Trophoblast cell (in vitro differentiated cells and primary cell): ENCODE data around the gene RELCH.

Experiments
- DNase-seq, 2 donors: peaks; one replicate each; pipeline ENCODE4 v3.0.0-alpha.2; 2016
- H2AFZ ChIP-seq: 2 replicates; pipeline ENCODE4 v1.6.1; 2013; ENCODE audit warnings: low read length, moderate library complexity, mild to moderate bottlenecking; ENCODE audit not compliant: insufficient read depth, poor library complexity
- H2AK5ac ChIP-seq: 2 replicates; pipeline ENCODE4 v1.6.1; 2013; ENCODE audit warnings: mild to moderate bottlenecking, low read length
- H2BK120ac ChIP-seq: 2 replicates; pipeline ENCODE4 v1.6.1; 2013; ENCODE audit warnings: low read length, mild to moderate bottlenecking, moderate library complexity; ENCODE audit not compliant: insufficient read depth, poor library complexity
- H2BK12ac ChIP-seq: 2 replicates; pipeline ENCODE4 v1.6.1; 2013; ENCODE audit warnings: mild to moderate bottlenecking, low read length, moderate library complexity
- H2BK5ac ChIP-seq: 2 replicates; pipeline ENCODE4 v1.6.1; 2013; ENCODE audit warnings: low read length, low read depth, moderate library complexity, mild to moderate bottlenecking; ENCODE audit not compliant: poor library complexity
- H3K14ac ChIP-seq: 2 replicates; pipeline ENCODE4 v1.6.1; 2013; ENCODE audit warnings: mild to moderate bottlenecking, low read length
- H3K18ac ChIP-seq: 2 replicates; pipeline ENCODE4 v1.6.1; 2013; ENCODE audit warnings: mild to moderate bottlenecking, low read length
- H3K23ac ChIP-seq: 2 replicates; pipeline ENCODE4 v1.6.1; 2013; ENCODE audit warnings: low read length
- H3K27ac ChIP-seq: 2 replicates; pipeline ENCODE4 v1.5.1; 2013; ENCODE audit warnings: low read depth, mild to moderate bottlenecking, inconsistent platforms, low read length, moderate library complexity
- H3K27me3 ChIP-seq: 2 replicates; pipeline ENCODE4 v1.6.1; 2013; ENCODE audit warnings: inconsistent platforms, mild to moderate bottlenecking, low read length, moderate library complexity; ENCODE audit not compliant: insufficient read depth
- H3K36me3 ChIP-seq, 2 experiments: 1 replicate in 1 of 2; 2 replicates in 1 of 2; pipeline ENCODE4 v1.6.1; 2013; ENCODE audit warnings: low read length in 2 of 2, mild to moderate bottlenecking in 2 of 2, moderate library complexity in 1 of 2; ENCODE audit not compliant: insufficient read depth in 2 of 2, control insufficient read depth in 1 of 2
- H3K4ac ChIP-seq: 2 replicates; pipeline ENCODE4 v1.6.1; 2013; ENCODE audit warnings: low read depth, mild to moderate bottlenecking, low read length, moderate library complexity
- H3K4me1 ChIP-seq, 2 experiments: 1 replicate in 1 of 2; 2 replicates in 1 of 2; pipeline ENCODE4 v1.6.1; 2013; ENCODE audit warnings: low read length in 2 of 2, mild to moderate bottlenecking in 2 of 2, moderate library complexity in 1 of 2; ENCODE audit not compliant: insufficient read depth in 2 of 2, control insufficient read depth in 1 of 2
- H3K4me2 ChIP-seq: 2 replicates; pipeline ENCODE4 v1.6.1; 2013; ENCODE audit warnings: inconsistent platforms, mild to moderate bottlenecking, low read length, moderate library complexity
- H3K4me3 ChIP-seq: 2 replicates; pipeline ENCODE4 v1.5.1; 2013; ENCODE audit warnings: mild to moderate bottlenecking, low read depth, low read length, inconsistent platforms
- H3K79me1 ChIP-seq: one replicate; pipeline ENCODE4 v1.6.1; 2013; ENCODE audit warnings: low read length
- H3K79me2 ChIP-seq: 2 replicates; pipeline ENCODE4 v1.6.1; 2013; ENCODE audit warnings: low read length, mild to moderate bottlenecking; ENCODE audit not compliant: control insufficient read depth, insufficient read depth, poor library complexity
- H3K9ac ChIP-seq: 2 replicates; pipeline ENCODE4 v1.6.1; 2013; ENCODE audit warnings: mild to moderate bottlenecking, low read length
- H3K9me3 ChIP-seq: 2 replicates; pipeline ENCODE4 v1.6.1; 2013; ENCODE audit warnings: low read depth, mild to moderate bottlenecking, control low read depth, inconsistent platforms, low read length; ENCODE audit not compliant: insufficient read depth
- H4K12ac ChIP-seq: 2 replicates; pipeline ENCODE4 v1.6.1; 2013; ENCODE audit warnings: low read depth, mild to moderate bottlenecking, low read length, moderate library complexity
- H4K8ac ChIP-seq: 2 replicates; pipeline ENCODE4 v1.6.1; 2013; ENCODE audit warnings: low read depth, mild to moderate bottlenecking, low read length, moderate library complexity
- H4K91ac ChIP-seq: one replicate; pipeline ENCODE4 v1.6.1; 2013; ENCODE audit warnings: low read depth, mild to moderate bottlenecking, low read length, moderate library complexity
- WGBS: extraction: QIAGEN DNeasy Blood & Tissue Kit; methylation state at CpG from one replicate; pipeline ENCODE4 v1.1.7; 2013; ENCODE audit warnings: missing lambda C conversion rate; ENCODE audit not compliant: insufficient read length, insufficient coverage; ENCODE audit errors: extremely low coverage; 5-methylcytosine and 5-hydroxymethylcytosine counted together

RELCH gene

DNA sequence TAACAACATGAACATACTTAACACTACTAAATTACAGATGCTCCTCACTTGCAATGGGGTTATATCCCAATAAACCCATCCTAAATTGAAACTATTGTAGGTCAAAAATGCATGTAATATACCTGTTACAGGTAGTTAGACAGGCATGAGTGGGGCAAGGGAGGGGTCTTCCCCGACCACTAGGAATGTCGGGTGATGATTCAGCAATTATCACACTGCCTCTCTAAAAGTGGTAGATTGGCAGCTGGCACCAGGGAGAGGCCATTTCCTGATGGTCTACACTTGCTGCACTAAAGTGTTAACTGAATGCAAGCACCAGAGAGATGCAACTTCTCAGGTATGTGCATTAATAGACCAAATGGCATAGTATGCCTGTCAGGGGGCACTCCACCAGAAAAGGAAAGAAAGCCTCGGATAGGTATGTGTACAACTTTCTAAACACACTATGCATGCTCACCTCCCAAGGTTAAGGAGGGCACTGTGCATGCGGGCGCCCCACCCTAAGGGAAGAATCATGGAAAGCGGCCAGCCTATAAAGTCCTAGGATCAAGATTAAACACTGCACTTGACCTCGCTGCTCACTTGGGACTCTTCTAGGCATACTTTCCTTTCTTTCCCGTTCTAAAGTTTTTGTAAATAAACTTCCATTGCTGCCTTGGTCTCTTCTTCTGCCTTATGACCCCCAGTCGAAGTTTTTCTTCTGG lies 35.8 kb upstream of the RELCH start:
- WGBS, result no CpG with 5 or more reads among the region's 9 CpGs

DNA sequence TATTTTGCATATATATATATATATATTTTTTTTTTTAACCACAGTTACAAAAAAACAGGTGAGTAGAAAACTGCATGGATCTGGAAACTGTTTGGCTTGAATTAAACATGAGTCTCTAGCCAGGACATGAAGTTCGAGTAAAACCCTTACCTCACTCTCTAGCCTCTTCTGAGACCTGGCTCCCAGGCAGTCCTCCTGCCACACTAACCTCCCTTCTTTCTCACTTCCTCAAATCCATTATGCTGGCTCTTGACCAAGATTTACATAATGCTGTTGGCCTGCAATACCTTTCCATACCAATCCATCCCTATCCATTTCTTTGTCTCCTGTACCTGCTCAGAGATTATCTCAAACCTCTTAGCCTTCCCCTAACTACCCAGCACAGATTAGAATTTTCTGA lies 34.2 kb upstream of the RELCH start:
- Histone ChIP-seq H3K18ac (no peak overlapping the region), H4K8ac (no peak overlapping the region), H3K27ac (no peak overlapping the region), H3K79me2 (no peaks in the 10 kb centered on the region), H3K23ac (no peak overlapping the region), H3K4me1 (no peaks in the 10 kb centered on the region), H3K4me2 (no peak overlapping the region), H3K14ac (no peak overlapping the region), H2AFZ (no peak overlapping the region), H3K9ac (no peak overlapping the region), H3K79me1 (no peaks in the 10 kb centered on the region), H2AK5ac (no peak overlapping the region), H2BK12ac (no peak overlapping the region), H2BK5ac (no peak overlapping the region), H4K91ac (no peak overlapping the region), H3K27me3 (no peaks in the 10 kb centered on the region), H3K36me3 (no peaks in the 10 kb centered on the region), H3K4me3 (no peak overlapping the region), H3K9me3 (no peaks in the 10 kb centered on the region), H4K12ac (no peak overlapping the region), H3K4ac (no peak overlapping the region), H2BK120ac (no peak overlapping the region)
- no CpG with 5 or more reads among the region's 1 CpG for WGBS
- no peak for DNase-seq

More for the DNA sequence above, 35.8 kb upstream of the RELCH start:
- no peak overlapping the region for H2AK5ac ChIP-seq
- H2BK12ac ChIP-seq, result no peak overlapping the region
- no peak overlapping the region for H3K27ac ChIP-seq
- no peak overlapping the region for H4K12ac ChIP-seq
- H3K4me1 ChIP-seq, result no peaks in the 10 kb centered on the region
- no peak overlapping the region for H4K91ac ChIP-seq
- H4K8ac ChIP-seq, result no peak overlapping the region
- H3K18ac ChIP-seq, result no peak overlapping the region
- H3K4ac ChIP-seq, result no peak overlapping the region
- DNase-seq, result no peak
- H3K23ac ChIP-seq, result no peak overlapping the region
- H2BK120ac ChIP-seq, result no peak overlapping the region
- H3K79me1 ChIP-seq, result no peaks in the 10 kb centered on the region
- H3K4me2 ChIP-seq, result no peak overlapping the region
- H3K4me3 ChIP-seq, result no peak overlapping the region
- H3K36me3 ChIP-seq, result no peaks in the 10 kb centered on the region
- H3K27me3 ChIP-seq, result no peaks in the 10 kb centered on the region
- no peak overlapping the region for H2BK5ac ChIP-seq
- no peaks in the 10 kb centered on the region for H3K79me2 ChIP-seq
- no peaks in the 10 kb centered on the region for H3K9me3 ChIP-seq
- no peak overlapping the region for H3K14ac ChIP-seq
- H2AFZ ChIP-seq, result no peak overlapping the region
- H3K9ac ChIP-seq, result no peak overlapping the region

DNA sequence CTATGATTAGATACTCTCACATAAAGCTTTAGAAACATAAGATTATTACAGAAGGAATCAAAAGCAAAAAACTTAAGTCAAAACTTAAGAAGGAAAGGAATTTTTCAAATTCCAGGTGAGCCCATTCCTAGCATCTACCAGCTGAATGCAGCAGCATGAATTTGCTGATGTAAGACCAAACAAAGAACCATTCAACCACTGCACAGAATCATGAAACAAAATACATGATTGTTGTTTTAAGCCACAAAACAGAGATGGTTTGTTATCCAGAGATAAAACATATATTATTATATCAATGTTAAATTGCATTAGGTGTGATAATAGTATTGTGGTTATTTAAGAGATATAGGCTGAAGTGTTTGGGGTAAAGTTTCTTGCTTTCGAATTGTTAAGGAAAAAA lies 29.2 kb upstream of the RELCH start:
- H4K12ac ChIP-seq, result no peak overlapping the region
- H3K27ac ChIP-seq, result no peak overlapping the region
- H2BK5ac ChIP-seq, result no peak overlapping the region
- H3K23ac ChIP-seq, result no peak overlapping the region
- H3K79me2 ChIP-seq, result no peaks in the 10 kb centered on the region
- no peaks in the 10 kb centered on the region for H3K79me1 ChIP-seq
- H2BK120ac ChIP-seq, result no peak overlapping the region
- H2AFZ ChIP-seq, result no peak overlapping the region
- H3K4me2 ChIP-seq, result no peak overlapping the region
- H3K9ac ChIP-seq, result no peak overlapping the region
- H3K18ac ChIP-seq, result no peak overlapping the region
- no peaks in the 10 kb centered on the region for H3K36me3 ChIP-seq
- H2BK12ac ChIP-seq, result no peak overlapping the region
- H3K9me3 ChIP-seq, result no peaks in the 10 kb centered on the region
- H4K91ac ChIP-seq, result no peak overlapping the region
- H3K14ac ChIP-seq, result no peak overlapping the region
- no peaks in the 10 kb centered on the region for H3K4me1 ChIP-seq
- no peak overlapping the region for H3K4me3 ChIP-seq
- H4K8ac ChIP-seq, result no peak overlapping the region
- no peak overlapping the region for H2AK5ac ChIP-seq
- no peak overlapping the region for H3K4ac ChIP-seq
- 100% methylated on average over 1 of the region's 1 CpG for WGBS
- no peak for DNase-seq
- no peaks in the 10 kb centered on the region for H3K27me3 ChIP-seq

DNA sequence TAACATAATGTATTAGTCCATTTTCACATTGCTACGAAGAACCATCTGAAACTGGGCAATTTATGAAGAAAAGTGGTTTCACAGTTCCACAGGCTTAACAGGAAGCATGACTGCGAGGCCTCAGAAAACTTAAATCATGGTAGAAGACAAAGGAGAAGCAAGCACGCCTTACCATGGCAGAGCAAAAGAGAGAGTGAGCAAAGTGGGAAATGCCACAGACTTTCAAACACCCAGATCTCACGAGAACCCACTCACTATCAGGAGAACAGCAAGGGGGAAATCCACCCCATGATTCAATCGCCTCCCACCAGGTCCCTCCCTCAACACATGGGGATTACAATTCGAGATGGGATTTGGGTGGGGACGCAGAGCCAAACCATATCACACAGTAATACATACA lies 22.7 kb upstream of the RELCH start:
- WGBS, result no CpG with 5 or more reads among the region's 7 CpGs

More for the DNA sequence above, 22.7 kb upstream of the RELCH start:
- H3K79me2 ChIP-seq, result no peaks in the 10 kb centered on the region
- no peaks in the 10 kb centered on the region for H3K9me3 ChIP-seq
- H2BK12ac ChIP-seq, result no peak overlapping the region
- no peak overlapping the region for H4K12ac ChIP-seq
- no peak overlapping the region for H2BK120ac ChIP-seq
- H3K4ac ChIP-seq, result no peak overlapping the region
- no peak overlapping the region for H3K9ac ChIP-seq
- H3K23ac ChIP-seq, result no peak overlapping the region
- no peaks in the 10 kb centered on the region for H3K79me1 ChIP-seq
- DNase-seq, result no peak
- no peak overlapping the region for H4K91ac ChIP-seq
- H3K18ac ChIP-seq, result no peak overlapping the region
- H3K4me3 ChIP-seq, result no peak overlapping the region
- H2BK5ac ChIP-seq, result no peak overlapping the region
- H3K14ac ChIP-seq, result no peak overlapping the region
- H3K27me3 ChIP-seq, result no peaks in the 10 kb centered on the region
- no peak overlapping the region for H3K4me2 ChIP-seq
- no peaks in the 10 kb centered on the region for H3K4me1 ChIP-seq
- H3K36me3 ChIP-seq, result no peaks in the 10 kb centered on the region
- H4K8ac ChIP-seq, result no peak overlapping the region
- H2AK5ac ChIP-seq, result no peak overlapping the region
- no peak overlapping the region for H2AFZ ChIP-seq
- H3K27ac ChIP-seq, result no peak overlapping the region
